GM21576 (cell line): ENCODE results near the gene CLIC6.
"Not testable (repeated sequence)": the region's sequence is repeated elsewhere in the genome, so short reads cannot be mapped to it uniquely, and the experiment has no call there.

Source experiments
- ATAC-seq: cut with Tn5 transposase; IDR thresholded peaks from one replicate; pipeline ENCODE4 v1.9.1; 2021; ENCODE audit warnings: mild to moderate bottlenecking, moderate library complexity; ENCODE audit not compliant: unreplicated experiment

CLIC6 gene

DNA sequence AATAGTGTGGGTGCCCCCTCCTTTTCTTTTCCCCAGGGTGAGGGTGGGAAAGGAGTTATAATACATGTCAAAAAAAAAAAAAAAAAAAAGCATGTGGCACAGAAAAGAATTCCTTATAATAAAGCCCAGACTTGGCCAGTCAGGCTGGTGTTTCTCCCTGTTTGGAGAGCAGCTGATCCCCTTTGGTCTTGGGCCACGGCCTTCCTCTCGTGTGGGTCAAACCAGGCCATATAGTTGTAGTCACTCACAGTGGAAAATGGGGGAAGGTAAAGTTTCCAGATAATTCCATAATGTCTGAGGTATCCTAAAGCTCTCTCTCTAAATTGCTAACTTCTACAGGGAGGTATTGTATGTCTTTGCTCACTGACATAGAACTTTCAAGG, 22.0 kb downstream of the CLIC6 start:
- no peak for ATAC-seq

DNA sequence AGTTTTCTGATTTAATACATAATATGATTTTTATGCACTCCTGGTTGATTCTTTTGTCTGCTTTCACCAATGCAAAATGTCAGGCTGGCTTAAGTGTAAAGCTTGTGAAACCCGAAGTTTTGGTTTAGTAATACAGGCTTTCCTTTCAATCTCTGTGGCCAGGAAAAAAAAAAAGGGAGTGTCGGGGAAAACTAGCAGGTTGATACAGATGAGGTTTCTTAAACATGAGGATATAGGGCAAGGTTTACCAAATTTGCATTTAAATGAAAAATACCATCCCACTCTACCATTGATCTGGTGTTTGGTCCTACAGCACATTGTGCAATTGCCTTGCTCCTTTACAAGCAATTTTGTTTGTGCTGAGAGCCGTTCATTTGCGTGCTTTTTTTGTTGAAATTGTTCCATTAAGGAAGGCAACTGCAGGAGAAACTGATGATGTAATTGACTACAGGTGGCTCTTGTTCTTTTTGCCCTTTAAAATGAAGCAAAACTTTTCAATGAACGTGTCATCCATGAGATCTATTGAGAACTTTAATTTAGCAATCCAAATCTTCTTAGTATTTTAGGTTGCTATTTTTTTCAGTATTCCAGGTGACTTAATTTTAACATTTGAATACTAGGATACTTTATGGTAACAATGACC, 22.7 kb downstream of the CLIC6 start:
- no peak for ATAC-seq

DNA sequence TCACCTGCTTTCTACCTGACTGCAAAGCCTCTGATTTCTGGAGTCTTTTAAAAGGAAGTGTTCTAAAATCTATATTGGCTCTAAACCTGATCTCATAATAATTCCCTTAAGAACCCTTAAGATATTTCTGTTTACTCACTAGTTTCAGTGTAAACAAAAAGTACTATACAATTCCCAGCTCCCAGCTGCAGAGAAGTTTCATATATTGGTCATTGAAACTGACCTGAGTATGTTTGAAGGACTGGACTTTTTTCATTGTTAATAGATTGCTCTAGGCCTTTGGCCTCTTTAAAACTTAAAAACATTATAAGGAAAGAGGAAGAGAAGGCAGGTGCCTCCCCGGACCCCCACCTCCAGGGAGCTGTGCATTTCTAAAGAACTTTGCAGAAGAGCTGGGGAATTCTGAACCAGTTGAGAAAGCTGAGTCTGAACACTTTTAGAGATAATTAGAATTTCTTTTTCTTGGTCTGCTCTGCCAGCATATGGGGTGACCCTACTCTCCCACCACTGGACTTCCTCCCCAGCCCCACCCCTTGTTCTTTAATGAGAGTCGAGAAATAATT, 23.7 kb downstream of the CLIC6 start:
- ATAC-seq = no peak

DNA sequence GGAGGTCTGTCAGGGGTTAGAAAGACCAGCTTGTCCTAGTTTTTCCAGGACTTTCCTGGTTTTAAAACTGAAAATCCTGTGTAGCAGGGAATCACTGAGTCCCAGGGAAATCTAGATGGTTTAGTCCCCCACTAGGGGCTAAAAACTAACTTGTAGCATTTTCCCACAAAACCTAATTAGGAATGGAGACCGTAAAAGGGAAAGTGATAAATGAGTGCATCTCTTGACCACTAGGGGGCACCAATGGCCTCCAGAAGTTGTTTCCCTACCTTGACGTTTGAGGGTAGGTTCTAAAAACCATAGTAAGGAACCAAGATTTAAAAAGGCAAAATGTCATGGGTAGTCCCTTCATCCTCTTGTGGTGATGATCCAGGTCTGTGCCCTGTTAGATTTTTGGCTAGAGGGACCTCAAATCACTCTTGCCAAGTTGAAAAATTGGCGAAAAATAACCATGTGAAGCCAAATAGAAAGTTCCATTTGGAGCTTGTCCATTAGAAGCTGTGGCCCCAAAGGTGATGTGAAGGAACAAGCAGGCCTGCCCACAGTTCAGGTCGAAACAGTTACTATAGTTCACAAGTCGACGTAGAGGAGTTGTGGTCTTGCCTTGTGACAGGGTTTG, 24.5 kb downstream of the CLIC6 start:
- no peak for ATAC-seq

DNA sequence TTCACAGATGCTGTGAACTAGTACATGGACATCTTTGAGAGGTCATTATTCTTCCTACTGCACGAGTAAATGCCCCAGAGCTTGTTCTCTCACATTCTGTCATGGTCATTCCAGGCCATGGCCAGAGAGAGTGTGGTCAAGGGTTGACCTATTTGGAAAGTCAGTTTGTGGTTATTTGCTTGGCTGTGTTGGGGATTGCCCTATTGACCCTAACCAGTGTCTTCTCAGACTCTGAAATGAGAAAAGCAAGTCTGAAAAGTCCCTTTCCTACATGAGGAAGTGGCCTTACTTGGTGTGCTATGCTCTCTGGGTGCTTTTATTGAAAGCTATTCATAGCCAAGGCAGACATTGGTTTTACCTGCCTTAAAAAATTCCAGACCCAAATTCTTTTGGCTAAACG, 26.6 kb downstream of the CLIC6 start:
- peak; percentile 74 for ATAC-seq

DNA sequence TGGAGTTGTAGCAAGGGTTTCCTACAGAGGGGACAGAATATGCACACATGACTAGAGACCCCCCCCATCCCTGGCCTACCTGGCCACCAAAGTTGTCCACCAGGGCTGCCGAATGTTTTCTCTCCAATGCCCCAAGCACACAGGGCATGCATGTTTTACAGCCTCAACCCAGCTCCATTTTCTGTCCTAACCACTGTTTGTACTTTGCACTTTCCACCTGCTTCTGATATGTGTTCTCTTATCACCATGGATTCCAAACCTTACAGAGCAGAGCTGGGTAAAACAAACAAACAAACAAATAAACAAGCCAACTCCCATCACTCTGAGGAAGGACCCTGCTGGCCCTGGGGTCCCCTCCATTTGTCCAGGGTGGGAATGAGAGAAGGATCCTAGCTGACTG, 27.3 kb downstream of the CLIC6 start:
- ATAC-seq = no peak

DNA sequence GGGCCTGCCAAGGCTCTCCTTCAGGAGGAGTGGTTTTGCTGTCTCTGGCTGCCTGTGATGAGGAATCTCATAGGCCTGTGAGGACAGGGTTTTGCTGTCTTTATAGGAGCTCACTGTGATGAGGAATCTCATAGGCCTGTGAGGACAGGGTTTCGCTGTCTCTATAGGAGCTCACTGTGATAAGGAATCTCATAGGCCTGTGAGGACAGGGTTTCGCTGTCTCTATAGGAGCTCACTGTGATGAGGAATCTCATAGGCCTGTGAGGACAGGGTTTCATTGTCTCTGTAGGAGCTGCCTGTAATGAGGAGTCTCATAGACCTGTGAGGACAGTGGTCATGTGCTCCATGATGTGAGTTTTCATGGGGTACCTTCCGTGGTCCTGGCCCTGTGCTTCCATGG, 29.0 kb downstream of the CLIC6 start:
- ATAC-seq = no peak

DNA sequence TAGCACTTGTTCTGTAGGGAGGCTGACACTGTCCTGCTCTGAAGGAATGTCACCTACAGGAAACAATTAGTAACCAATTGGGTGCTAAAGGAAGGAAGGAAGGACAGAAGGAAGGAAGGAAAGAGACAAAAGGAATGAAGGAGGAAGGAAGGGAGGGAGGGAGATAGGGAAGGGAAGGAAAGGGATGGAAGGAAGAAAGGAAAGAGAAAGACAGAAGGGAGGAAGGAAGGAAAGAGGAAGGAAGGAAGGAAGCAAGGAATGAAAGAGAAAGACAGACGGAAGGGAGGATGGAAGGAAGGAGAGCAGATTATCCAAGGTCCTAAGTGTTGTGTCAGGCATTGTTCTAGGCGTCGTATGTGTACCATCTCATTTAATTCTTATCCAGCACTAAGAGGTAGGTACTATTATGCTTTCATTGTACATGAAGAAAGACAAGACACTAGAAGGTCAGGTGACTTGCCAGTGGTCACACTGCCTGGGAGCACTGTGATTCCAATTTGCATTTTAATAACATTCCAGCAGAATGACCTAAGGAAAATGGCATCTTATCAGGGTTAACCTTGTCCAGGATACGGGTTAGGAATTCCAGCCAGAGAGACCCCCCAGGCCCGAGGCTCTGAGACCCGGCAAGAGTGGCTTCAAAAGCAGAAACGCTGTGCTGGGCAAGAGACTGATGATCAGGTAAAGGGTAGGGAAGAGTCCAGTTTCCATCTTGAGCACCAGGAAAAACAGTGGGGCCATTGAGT, 29.6 kb downstream of the CLIC6 start:
- ATAC-seq = no peak

DNA sequence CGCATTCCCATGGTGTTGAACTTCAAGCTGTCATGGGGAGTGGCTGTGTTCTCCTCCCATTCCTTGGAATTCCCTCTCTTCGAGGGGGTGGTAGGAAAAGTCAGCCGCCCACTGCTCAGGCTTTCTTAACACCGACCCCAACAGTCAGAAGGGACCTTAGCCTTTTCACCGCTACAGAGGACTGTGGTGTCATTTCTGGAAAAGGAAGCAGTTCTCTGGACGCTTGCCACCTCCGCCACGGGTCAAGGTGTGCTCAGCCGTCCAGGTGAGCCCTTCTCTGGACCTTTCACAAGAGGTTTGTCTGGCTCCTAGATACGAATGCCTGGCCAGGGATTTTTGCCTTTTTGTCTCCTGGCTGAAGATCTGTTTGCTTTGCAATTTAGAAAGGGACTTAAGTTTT, 31.8 kb downstream of the CLIC6 start:
- ATAC-seq = no peak

DNA sequence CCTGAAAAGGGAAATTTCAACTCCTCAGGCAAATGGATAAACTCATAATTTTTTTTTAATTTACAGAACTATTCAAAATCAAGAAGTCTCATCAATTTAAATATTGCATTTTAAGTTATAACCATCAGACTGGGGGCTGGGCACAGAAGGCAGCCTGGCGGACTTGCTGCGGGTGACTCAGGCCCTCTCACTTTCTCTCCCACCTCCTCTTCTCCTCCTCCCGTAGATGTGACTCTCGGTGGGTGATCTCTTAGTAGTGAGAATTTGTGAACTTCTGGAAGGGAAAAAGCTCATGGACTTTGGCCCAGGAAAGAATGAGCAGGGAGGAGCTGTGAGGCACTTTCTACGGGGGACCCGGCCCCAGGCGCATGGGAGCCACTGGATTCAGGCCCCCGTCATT, 32.9 kb downstream of the CLIC6 start:
- ATAC-seq = no peak

DNA sequence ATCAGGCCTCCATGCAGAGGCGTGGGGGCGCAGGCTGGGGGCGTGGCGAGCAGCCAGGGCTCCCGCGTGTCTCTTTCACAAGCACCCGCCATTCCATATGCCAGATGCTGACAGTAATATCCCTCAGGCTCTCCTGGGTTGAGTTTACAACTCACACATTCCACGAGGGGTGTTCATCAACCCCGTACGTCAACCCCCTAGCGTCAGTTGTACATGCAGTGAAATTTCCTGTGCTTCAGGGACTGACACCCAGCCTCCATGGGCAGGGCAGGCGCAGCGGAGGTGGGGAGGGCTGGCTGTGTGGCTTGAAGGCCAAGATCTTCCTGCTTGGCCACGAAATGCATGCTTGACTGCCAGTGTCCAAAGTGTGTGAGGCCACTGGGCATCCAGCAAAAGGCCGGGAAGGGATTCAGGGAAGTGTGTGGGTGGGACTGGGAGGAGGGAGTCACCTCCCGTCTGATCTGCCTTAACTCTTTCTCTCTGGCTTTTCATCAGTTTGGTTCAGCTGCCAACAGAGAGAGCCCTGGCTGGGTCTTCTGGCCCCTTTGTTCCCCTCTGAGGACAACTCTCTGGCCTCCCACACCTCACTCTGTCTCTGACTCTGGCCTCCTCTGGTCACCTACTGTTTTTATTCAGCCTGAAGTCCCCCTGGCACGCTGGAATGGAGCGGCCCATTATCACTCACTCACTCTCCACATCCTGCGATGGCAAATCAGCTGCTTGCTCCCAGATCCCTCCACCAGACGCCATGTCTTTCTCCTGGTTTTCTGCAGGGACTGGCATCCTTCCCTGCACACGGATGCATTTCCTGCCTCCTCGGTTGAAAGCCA, 33.8 kb downstream of the CLIC6 start:
- ATAC-seq = no peak

DNA sequence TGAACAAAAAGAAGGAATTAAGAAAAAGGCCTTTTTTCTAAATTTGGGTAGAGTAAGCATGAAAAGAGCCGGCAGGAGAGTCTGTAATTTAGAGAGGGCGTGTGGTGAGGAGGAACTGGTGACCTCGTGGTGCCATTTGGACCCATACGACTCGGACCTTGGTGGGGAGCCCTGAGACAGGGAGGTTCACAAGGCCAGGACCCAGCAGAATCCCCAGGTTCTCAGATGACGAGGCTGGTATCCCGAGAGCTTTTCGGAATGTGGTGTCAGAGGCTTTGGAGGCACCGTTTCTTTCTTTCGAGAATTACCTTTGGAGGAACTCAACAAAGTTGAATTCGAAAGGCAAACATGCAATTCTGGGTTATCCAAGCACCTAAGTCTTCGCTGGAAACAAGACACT, 34.8 kb downstream of the CLIC6 start:
- ATAC-seq = no peak

DNA sequence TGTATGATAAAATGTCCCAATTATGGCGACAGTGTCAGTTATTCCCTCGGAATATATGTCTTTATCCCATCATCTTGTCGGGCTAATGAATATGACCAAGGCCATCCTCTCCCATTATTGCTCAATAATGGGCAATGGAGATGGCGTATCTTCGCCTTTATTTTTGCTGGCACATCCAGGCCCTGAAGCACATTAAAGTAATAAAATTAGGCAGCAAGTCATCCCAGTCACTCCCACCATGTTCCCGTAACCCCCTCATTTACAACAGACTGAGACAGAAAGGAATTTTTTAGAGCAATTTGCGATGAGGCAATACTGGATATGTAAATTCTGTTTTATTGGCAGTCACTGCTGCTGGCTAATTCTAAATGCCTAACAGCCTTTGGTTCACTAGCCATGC, 35.3 kb downstream of the CLIC6 start:
- ATAC-seq = no peak

DNA sequence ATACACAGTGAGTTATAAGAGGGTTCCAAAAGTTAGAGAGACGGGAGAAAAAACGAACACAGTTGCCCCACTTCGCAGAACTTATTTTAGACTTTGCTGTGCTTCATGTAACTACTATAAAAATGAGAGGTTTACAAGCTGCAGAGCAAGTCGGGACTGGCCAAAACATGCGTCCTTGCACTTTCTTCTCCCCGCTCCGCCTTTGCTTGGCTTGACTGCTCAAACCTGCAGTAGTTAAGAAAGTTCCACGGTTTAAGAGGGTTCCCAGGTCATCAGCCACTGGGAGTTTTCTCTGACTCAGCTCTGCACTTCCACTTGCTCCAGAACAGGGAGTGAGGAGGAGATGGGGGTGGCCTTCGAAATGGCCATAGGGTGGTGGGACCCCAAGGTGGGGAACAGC, 36.2 kb downstream of the CLIC6 start:
- no peak for ATAC-seq

DNA sequence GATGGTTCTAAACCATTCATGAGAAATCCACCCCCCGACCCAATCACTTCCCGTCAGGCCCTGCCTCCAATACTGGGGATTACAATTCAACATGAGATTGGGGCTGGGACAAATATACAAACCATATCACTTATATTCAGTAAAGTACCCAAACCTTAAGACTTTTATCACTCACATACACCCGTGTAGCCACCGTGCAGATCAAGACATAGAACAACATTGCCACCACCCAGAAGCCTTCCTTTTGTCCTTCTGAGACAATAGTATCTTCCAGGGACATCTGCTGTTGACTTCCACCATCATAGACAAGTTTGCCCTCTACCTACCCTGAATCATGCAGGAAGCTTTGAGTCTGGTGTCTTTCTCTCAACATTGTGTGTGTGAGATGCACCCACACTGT, 37.5 kb downstream of the CLIC6 start:
- no peak for ATAC-seq

DNA sequence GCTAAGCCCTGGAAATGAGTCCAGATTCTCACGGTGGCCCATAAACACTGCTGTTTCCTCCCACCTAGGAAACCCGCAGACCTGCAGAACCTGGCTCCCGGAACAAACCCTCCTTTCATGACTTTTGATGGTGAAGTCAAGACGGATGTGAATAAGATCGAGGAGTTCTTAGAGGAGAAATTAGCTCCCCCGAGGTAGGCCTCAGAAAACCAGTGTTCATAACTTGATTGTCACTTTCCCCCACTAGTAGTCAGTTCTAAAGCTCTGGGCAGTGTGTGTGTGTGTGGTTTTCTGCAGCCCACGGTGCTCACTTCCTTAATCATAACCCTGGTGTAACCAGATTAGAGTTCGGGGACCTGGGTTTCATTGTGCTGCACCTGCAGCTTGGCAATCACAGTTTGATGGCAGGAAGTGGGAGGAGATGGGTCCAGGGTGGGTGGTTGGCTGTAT, 39.1 kb downstream of the CLIC6 start:
- peak; percentile 92 for ATAC-seq

DNA sequence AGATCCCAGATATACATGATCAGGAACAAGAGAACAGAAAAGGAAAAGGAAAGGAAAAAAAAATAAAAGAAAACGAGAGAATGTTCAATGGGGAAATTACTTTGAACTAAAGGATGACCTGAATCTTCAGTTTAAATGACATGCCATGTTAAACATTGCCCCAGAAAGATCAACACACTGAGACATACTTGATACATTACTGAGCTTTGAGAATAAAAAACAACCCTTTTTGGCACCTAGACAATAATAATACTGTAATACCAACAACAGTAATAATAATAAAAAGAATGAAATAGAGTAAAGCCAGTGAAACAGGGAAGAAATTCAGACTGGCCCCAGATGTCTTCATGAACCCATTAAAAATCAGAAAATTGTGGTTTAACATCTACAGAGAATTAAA, 44.8 kb downstream of the CLIC6 start:
- ATAC-seq = no peak

DNA sequence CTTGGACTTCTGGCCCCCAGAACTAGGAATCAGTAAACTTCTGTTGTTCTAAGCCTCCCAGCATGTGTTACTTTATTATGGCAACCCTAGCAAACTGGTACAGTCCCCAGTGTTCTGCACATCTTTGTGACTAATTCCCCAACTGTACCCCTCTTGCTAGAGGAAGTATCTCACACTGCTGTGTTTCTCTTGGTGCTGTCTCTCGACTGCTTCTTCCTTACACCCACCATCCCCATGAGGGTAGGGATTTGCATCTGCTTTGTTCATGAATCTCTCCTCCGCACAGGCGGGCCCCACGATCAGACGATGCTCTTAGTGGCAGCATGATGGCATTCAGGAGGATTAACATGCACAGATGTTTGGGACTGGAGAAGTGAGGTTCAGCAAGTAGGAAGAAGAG, 46.7 kb downstream of the CLIC6 start:
- ATAC-seq = peak; percentile 80

DNA sequence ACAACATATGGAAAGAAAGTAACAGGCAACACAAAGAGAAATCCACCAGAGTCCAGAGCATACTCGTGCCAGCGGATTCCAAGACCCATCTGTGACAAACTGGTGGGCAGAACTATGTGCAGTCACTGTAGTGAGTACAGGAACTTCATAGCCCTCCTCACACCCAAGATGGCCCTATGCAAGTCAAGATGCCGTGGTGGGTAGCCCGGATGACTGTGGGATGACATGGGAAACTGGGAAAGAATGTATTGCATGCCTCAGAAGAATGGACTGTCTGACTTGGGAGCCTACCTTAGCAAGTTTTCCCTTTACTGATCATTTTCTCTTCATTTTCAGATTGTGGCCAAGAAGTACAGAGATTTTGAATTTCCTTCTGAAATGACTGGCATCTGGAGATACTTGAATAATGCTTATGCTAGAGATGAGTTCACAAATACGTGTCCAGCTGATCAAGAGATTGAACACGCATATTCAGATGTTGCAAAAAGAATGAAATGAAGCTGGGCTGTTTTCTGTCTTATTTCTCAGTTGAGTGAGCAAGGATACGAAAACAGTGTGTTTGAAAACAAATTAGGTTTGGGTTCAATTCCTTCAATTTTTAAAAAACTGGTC, 47.3 kb downstream of the CLIC6 start:
- ATAC-seq = no peak

DNA sequence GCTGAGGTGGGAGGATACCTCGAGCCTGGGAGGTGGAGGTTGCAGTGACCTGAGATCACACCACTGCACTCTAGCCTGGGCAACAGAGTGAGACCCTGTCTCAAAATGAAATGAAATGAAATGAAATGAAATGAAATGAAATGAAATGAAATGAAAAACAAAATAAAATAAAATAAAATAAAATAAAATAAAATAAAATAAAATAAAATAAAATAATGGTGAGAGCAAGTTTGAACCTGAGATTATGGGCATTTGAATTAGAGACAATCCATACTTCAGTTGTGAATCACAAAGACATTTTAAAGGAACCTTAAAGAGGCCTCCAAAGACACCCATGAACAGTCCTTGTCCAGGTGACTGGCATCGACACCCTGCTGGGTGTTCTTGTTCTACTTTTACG, 49.7 kb downstream of the CLIC6 start:
- not testable (repeated sequence) for ATAC-seq
